ENCODE data around the gene FSTL4. TPM values are rescaled to one million over a fixed set of nuclear protein-coding genes. Genes with fewer than 3 reads are reported as not detected.

The FSTL4 gene
- total and polyA plus RNA-seq, 2 of the 4 experiments (the other 2 are of a cell fraction), result 0.18 TPM; not detected in 1

DNA sequence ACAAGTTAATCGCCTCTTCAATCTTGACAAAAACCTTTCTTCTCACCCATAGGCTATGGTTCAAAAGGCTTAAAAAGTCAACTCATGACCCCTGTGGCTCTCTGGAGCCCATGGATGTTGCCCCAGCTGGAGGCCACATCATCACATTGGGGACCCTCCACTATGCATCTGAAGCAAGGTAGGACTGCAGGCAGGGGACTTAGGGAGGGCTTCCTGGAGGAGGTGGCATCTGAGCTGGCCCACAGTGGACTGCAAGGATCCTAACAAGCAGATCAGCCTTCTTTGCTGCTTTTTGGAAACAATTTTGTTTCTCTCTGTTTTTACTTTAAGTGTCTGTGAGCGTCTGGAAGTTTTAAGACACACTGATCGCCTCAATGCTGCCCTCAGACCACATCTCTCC is 325.9 kb downstream of the FSTL4 start:
- no peak overlapping the region for H3K18ac ChIP-seq (ENCODE audit: low read depth, low read length)
- dilution Hi-C loops (cut with HindIII; ENCODE audit: low sequenced_read_pairs, unreplicated experiment), result no loop called here
- H3K23ac ChIP-seq (ENCODE audit: low read depth, low read length), result no peak overlapping the region
- H4K91ac ChIP-seq (ENCODE audit: insufficient read depth, low read depth, low read length), result no peak overlapping the region
- H3K9ac ChIP-seq (ENCODE audit: low read depth, low read length), result no peak overlapping the region
- no peak overlapping the region for H3K4ac ChIP-seq (ENCODE audit: low read depth, low read length)
- H2BK15ac ChIP-seq (ENCODE audit: low read depth, low read length), result no peak overlapping the region
- no CpG with 5 or more reads among the region's 3 CpGs for WGBS, 2 experiments (ENCODE audit: extremely low coverage in 2 of 2, insufficient read length in 1 of 2)
- H3K9me3 ChIP-seq (ENCODE audit: control insufficient read depth, insufficient read depth, low read length), result no peaks in the 10 kb centered on the region
- H2AFZ ChIP-seq (replicated peaks; ENCODE audit: low read length, poor library complexity), result no peak overlapping the region
- H3K4me1 ChIP-seq (ENCODE audit: control insufficient read depth, insufficient read depth, low read length), result no peaks in the 10 kb centered on the region
- TF ChIP-seq MAZ (IDR thresholded peaks at IDR 0.05; ENCODE audit: borderline replicate concordance, low read depth, low read length) (no peak), SMC3 (IDR thresholded peaks at IDR 0.05; ENCODE audit: low read depth, low read length) (no peak)
- intact Hi-C loops (cut with micrococcal nuclease), result no loop called here
- H3K36me3 ChIP-seq (ENCODE audit: control insufficient read depth, insufficient read depth, low read length), result no peaks in the 10 kb centered on the region
- no peak overlapping the region for H2BK20ac ChIP-seq (ENCODE audit: low read depth, low read length)
- H3K4me2 ChIP-seq (ENCODE audit: low read depth, low read length), result no peak overlapping the region
- H3K4me3 ChIP-seq (ENCODE audit: insufficient read depth, low read depth, low read length), result no peak overlapping the region
- no peak overlapping the region for H3K14ac ChIP-seq (replicated peaks; ENCODE audit: low read depth, low read length)
- no peak for DNase-seq
- no peak overlapping the region for H4K5ac ChIP-seq (ENCODE audit: low read depth, low read length)
- CTCF ChIA-PET, result no interaction called here
- H2BK5ac ChIP-seq (ENCODE audit: low read depth, low read length, poor library complexity, severe bottlenecking), result no peak overlapping the region
- in situ Hi-C loops (cut with MboI; ENCODE audit: low sequenced_read_pairs), result loop anchor here (10.0 kb wide), 1 partner anchor 172 kb away; no protein-coding TSS in a partner anchor
- ATAC-seq (ENCODE audit: low read depth), result no peak
- no peak overlapping the region for H2AK9ac ChIP-seq (replicated peaks; ENCODE audit: low read depth, low read length, poor library complexity)
- no peak overlapping the region for H2AK5ac ChIP-seq (ENCODE audit: low read depth, low read length)
- no TSS peak for BruUV-seq (replicated peaks)
- POLR2A ChIA-PET (ENCODE audit: unreplicated experiment), result no interaction called here
- no peaks in the 10 kb centered on the region for H4K20me1 ChIP-seq (ENCODE audit: insufficient read depth, low read length)
- no peaks in the 10 kb centered on the region for H3K79me1 ChIP-seq (ENCODE audit: low read depth in 1 of 2, low read length in 2 of 2)
- no peak overlapping the region for H3K27ac ChIP-seq (ENCODE audit: insufficient read depth, low read length)
- no peaks in the 10 kb centered on the region; the same call in 1 of the 2 replicates for H3K9me1 ChIP-seq (ENCODE audit: insufficient read depth, low read length)
- H2BK120ac ChIP-seq (ENCODE audit: low read depth, low read length), result no peak overlapping the region
- no peak overlapping the region for H3K56ac ChIP-seq (ENCODE audit: extremely low read depth, insufficient read depth, low read length)
- H3K27me3 ChIP-seq (ENCODE audit: control insufficient read depth, insufficient read depth, low read length), result peaks cover 15% of the 10 kb centered on the region; the same call in 1 of the 2 replicates
- no peak overlapping the region for H4K8ac ChIP-seq (ENCODE audit: low read depth in 2 of 2, low read length in 2 of 2)

Data from IMR-90 (cell line).